Fibroblast of the aortic adventitia (primary cell): ENCODE data around the gene TUT1. TPM values are rescaled to one million over a fixed set of nuclear protein-coding genes. Genes with fewer than 3 reads are reported as not detected.

Source experiments
- DNase-seq: peaks from one replicate; pipeline ENCODE4 v3.0.0-alpha.2; 2010; ENCODE audit warnings: low read depth
- H3K4me3 ChIP-seq: 2 replicates; pipeline ENCODE4 v1.5.1; 2011; ENCODE audit warnings: low read depth, mild to moderate bottlenecking, control low read depth, low read length, moderate library complexity
- CTCF ChIP-seq: IDR thresholded peaks from 2 replicates; pipeline ENCODE4 v1.5.1; 2011; ENCODE audit warnings: mild to moderate bottlenecking, low read length, control low read depth, inconsistent platforms; ENCODE audit not compliant: insufficient read depth
- total RNA-seq: library from RNA; depleted of rRNA; stranded (reverse); fragments of >200 nt; gene quantifications from 2 replicates; pipeline ENCODE4 v1.2.3, GENCODE V29; 2012; ENCODE audit warnings: low replicate concordance

Gene TUT1
- total RNA-seq, 1 donor: 4.5 TPM

GRCh38 chr11:62578541-62578940, 12.8 kb downstream of the TUT1 start:
- TF ChIP-seq CTCF: no peak
- DNase-seq: no peak
- H3K4me3 ChIP-seq: no peak overlapping the region

- DNase-seq: no peak
- no peak for TF ChIP-seq CTCF
- H3K4me3 ChIP-seq: no peak overlapping the region
These were observed 14.1 kb downstream of the TUT1 start for GRCh38 chr11:62577046-62577714.

- TF ChIP-seq CTCF: no peak
- peak overlapping the region; percentile 84 for H3K4me3 ChIP-seq
- DNase-seq: no peak
These were observed 15.5 kb downstream of the TUT1 start for GRCh38 chr11:62575837-62576236.

GRCh38 chr11:62575156-62575555, 16.2 kb downstream of the TUT1 start:
- DNase-seq: no peak
- no peak for TF ChIP-seq CTCF

GRCh38 chr11:62574363-62575071, 16.8 kb downstream of the TUT1 start:
- TF ChIP-seq CTCF: no peak
- H3K4me3 ChIP-seq: peak overlapping the region; percentile 84
- peak; percentile 35 for DNase-seq

More at GRCh38 chr11:62575156-62575555, 16.2 kb downstream of the TUT1 start:
- peak overlapping the region; percentile 84 for H3K4me3 ChIP-seq

- H3K4me3 ChIP-seq: peak within 1 kb of the TSS; percentile 97
- peak; percentile 100 for DNase-seq
- TF ChIP-seq CTCF: no peak
These were observed 17.5 kb downstream of the TUT1 start, which contains the start of gene EEF1G for GRCh38 chr11:62573592-62574362. EEF1G (minus strand) TSS chr11:62573891; CDS start chr11:62573842, 49 bp downstream.
